Activated naive CD8-positive, alpha-beta T cell treated with anti-CD3 and anti-CD28 coated beads, Interleukin-2, amount 50 U/mL, for 24 hours (primary cell): ENCODE data around the gene SLC12A8.
A peak's percentile ranks its signal among the peaks of the same experiment; 100 is the strongest.

Source experiments
- ATAC-seq: fragments of 150-1000 bp; cut with Tn5 transposase; one replicate; pipeline ENCODE4 v1.10.0; 2021
- DNase-seq: peaks from one replicate; pipeline ENCODE4 v3.0.0; 2021
- H3K27ac Mint-ChIP-seq: one replicate; pipeline ENCODE4 v1.8.0; 2021; ENCODE audit warnings: mild to moderate bottlenecking, mixed read lengths
- H3K27me3 Mint-ChIP-seq: one replicate; pipeline ENCODE4 v1.8.0; 2021; ENCODE audit warnings: mixed read lengths
- H3K36me3 Mint-ChIP-seq: one replicate; pipeline ENCODE4 v1.8.0; 2021; ENCODE audit warnings: low read depth, mixed read lengths
- H3K4me1 Mint-ChIP-seq: one replicate; pipeline ENCODE4 v1.8.0; 2021; ENCODE audit warnings: mixed read lengths
- H3K4me3 Mint-ChIP-seq: one replicate; pipeline ENCODE4 v1.8.0; 2021; ENCODE audit warnings: mild to moderate bottlenecking, moderate library complexity, mixed read lengths
- H3K9me3 Mint-ChIP-seq: one replicate; pipeline ENCODE4 v1.8.0; 2021; ENCODE audit warnings: mixed read lengths

Gene SLC12A8

DNA sequence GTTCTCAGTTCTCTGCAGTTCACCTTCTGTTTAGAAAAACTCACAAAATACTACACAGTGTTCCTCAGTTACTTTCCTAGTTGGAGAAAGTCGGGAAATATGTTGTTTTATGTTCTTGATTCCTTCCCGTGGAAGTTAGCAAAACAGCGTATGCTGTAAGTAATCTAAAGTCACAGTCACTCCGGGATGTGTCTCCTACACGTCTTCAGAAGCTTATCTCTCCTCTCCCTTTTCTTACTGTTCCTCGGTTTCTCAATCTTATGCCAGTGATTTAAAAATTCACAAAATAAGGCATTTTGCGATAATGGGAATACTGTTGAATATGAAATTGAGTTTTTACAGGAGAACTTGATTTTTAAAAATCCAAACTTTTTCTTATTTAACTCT lies 158.5 kb downstream of the SLC12A8 start:
- H3K27ac Mint-ChIP-seq: peak overlapping the region; percentile 89
- H3K4me3 Mint-ChIP-seq: peak overlapping the region; percentile 94
- no peak for ATAC-seq
- no peak for DNase-seq
- peaks cover 5% of the 10 kb centered on the region for H3K27me3 Mint-ChIP-seq
- H3K9me3 Mint-ChIP-seq: no peaks in the 10 kb centered on the region
- peaks cover 11% of the 10 kb centered on the region for H3K36me3 Mint-ChIP-seq
- H3K4me1 Mint-ChIP-seq: peaks cover 58% of the 10 kb centered on the region

- Mint-ChIP-seq H3K9me3 (no peaks in the 10 kb centered on the region), H3K4me1 (peaks cover 58% of the 10 kb centered on the region), H3K4me3 (peak overlapping the region; percentile 94), H3K36me3 (peaks cover 11% of the 10 kb centered on the region), H3K27me3 (peaks cover 5% of the 10 kb centered on the region), H3K27ac (peak overlapping the region; percentile 29)
- ATAC-seq: no peak
- no peak for DNase-seq
Measured at GRCh38 chr3:125053304-125053699, 159.2 kb downstream of the SLC12A8 start.

DNA sequence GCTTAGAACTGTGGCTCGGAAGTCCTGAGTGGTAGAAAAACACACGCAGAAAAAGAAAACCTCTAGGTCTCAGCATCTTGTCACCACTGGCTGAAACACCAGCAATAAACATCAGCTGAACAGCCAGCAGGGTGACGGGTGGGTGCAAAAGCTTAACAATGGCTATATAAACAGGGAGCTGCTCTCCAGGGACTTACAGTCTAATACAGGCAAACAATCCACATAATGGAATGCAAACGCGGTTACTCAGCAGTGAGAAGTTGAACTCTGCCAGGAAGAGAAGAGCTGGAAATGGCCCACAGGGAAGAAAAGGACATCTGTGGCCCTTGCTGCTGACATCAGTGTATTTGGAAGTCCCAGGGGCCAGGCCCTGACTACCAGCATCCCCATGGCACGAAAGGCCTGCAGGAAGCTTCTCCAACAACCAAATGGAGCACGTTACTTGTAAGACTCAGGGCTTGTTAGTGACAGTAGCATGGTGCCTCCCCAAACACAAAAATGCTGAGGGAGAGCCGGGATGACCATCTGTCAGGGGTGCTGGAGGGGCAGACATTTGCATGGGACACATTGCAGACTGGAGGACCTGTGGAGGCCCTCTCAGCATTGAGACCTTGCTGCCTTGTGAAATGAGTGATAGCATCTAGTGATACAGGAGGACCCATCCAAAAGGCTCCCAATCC lies 159.8 kb downstream of the SLC12A8 start:
- Mint-ChIP-seq H3K9me3 (no peaks in the 10 kb centered on the region), H3K27me3 (peaks cover under 1% of the 10 kb centered on the region), H3K27ac (peak overlapping the region; percentile 67), H3K4me3 (peak overlapping the region; percentile 94), H3K36me3 (peaks cover 11% of the 10 kb centered on the region), H3K4me1 (peaks cover 58% of the 10 kb centered on the region)
- DNase-seq: no peak
- no peak for ATAC-seq

- peaks cover 56% of the 10 kb centered on the region for H3K4me1 Mint-ChIP-seq
- peaks cover 11% of the 10 kb centered on the region for H3K36me3 Mint-ChIP-seq
- no peaks in the 10 kb centered on the region for H3K27me3 Mint-ChIP-seq
- H3K27ac Mint-ChIP-seq: peak overlapping the region; percentile 67
- ATAC-seq: peak; percentile 65
- DNase-seq: peak; percentile 69
- peak overlapping the region; percentile 94 for H3K4me3 Mint-ChIP-seq
- no peaks in the 10 kb centered on the region for H3K9me3 Mint-ChIP-seq
Measured at GRCh38 chr3:125051715-125052581, 160.6 kb downstream of the SLC12A8 start.

GRCh38 chr3:125051205-125051604 lies 161.3 kb downstream of the SLC12A8 start:
- Mint-ChIP-seq H3K36me3 (peaks cover 11% of the 10 kb centered on the region), H3K9me3 (no peaks in the 10 kb centered on the region), H3K27me3 (no peaks in the 10 kb centered on the region), H3K4me3 (peak overlapping the region; percentile 94), H3K27ac (peak overlapping the region; percentile 67), H3K4me1 (peaks cover 51% of the 10 kb centered on the region)
- no peak for DNase-seq
- ATAC-seq: no peak

DNA sequence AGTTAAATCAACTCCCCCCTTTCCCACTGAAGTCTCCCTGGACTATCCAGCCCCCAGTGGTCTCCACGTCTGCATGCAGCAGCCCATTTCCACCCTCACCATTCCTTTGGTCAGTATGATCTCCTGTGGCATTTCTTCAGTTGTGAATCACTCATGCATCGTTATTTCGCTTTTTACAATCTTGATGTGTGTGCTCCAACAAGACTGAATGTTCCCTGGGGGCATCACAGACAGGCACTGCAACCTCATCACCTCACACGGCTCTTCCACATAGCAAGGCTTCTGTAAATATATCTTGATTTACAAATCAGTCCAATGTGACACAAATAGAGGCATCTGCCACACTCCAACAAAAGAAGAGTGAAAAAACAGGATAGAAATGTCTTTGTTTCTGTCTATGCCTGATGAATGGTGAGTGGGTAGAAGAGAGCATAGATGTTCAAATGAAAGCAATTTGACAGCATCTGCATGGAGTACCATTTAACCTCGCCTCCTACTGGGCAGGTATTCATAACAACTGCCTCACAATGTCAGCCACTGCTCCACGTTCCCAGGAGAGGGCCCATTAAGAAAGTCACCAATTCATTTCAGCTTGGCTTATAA lies 162.0 kb downstream of the SLC12A8 start:
- Mint-ChIP-seq H3K27me3 (no peaks in the 10 kb centered on the region), H3K4me3 (no peak overlapping the region), H3K9me3 (no peaks in the 10 kb centered on the region), H3K4me1 (peaks cover 51% of the 10 kb centered on the region), H3K36me3 (peaks cover 11% of the 10 kb centered on the region), H3K27ac (peak overlapping the region; percentile 5)
- ATAC-seq (no peak), DNase-seq (no peak)

GRCh38 chr3:125048282-125048681 lies 164.3 kb downstream of the SLC12A8 start:
- H3K4me3 Mint-ChIP-seq: no peak overlapping the region
- H3K36me3 Mint-ChIP-seq: peaks cover 8% of the 10 kb centered on the region
- no peak for DNase-seq
- H3K27ac Mint-ChIP-seq: no peak overlapping the region
- H3K4me1 Mint-ChIP-seq: peaks cover 34% of the 10 kb centered on the region
- no peaks in the 10 kb centered on the region for H3K27me3 Mint-ChIP-seq
- no peaks in the 10 kb centered on the region for H3K9me3 Mint-ChIP-seq
- no peak for ATAC-seq

DNA sequence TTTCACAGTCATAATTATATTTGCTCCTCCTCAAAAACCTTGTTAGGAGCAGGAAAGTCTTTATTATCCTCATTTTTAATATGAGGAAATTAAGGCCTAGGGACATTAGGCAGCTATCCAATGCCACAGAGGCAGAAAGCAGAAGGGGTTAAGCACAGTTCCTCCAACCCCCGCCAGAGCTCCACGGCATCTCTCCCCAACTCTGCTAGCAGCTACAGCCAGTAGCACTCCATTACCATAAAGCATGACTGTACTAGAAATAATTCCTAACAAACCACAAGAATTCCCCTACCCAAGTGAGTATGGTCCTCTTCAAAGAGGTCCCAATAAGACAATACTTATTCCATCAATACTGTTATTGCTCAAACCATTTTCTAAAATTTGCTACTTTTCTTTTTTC lies 166.6 kb downstream of the SLC12A8 start:
- ATAC-seq: no peak
- no peak overlapping the region for H3K4me3 Mint-ChIP-seq

GRCh38 chr3:125045194-125045593 lies 167.4 kb downstream of the SLC12A8 start:
- DNase-seq: no peak
- H3K9me3 Mint-ChIP-seq: no peaks in the 10 kb centered on the region
- no peak overlapping the region for H3K27ac Mint-ChIP-seq
- H3K4me1 Mint-ChIP-seq: peaks cover 7% of the 10 kb centered on the region
- no peak for ATAC-seq
- peaks cover 3% of the 10 kb centered on the region for H3K36me3 Mint-ChIP-seq
- H3K27me3 Mint-ChIP-seq: no peaks in the 10 kb centered on the region
- no peak overlapping the region for H3K4me3 Mint-ChIP-seq

More for the DNA sequence above, 166.6 kb downstream of the SLC12A8 start:
- H3K27ac Mint-ChIP-seq: no peak overlapping the region
- no peaks in the 10 kb centered on the region for H3K9me3 Mint-ChIP-seq
- no peaks in the 10 kb centered on the region for H3K27me3 Mint-ChIP-seq
- peaks cover 14% of the 10 kb centered on the region for H3K4me1 Mint-ChIP-seq
- peaks cover 8% of the 10 kb centered on the region for H3K36me3 Mint-ChIP-seq
- DNase-seq: no peak

DNA sequence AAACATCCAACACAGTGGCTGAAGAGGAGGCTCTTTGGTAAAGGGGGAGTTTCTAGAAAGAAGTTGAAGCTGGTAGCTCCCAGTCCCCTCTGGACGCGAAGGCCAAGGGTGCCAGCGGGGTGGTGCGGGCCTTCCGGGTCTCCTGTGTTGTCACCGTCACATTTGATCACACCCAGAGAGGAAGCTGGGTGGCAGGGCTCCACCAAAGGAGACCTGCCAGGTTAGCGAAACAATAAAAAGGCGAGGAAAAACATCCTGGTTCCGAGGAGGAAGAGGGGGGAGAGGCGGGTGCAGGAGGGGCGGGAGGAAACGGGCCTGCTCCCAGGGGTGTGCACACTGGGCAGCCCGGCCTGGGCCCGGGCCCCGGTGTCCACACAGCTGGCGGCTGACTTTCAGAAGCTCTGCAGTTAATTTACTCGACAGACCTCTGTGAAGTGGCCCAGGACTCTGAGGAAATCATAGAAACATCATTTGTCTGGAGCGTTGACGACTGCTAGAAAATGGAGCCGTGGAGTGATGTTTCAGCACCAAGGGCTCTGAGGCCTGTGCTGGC lies 168.9 kb downstream of the SLC12A8 start:
- Mint-ChIP-seq H3K4me1 (peaks cover 6% of the 10 kb centered on the region), H3K27me3 (no peaks in the 10 kb centered on the region), H3K27ac (no peak overlapping the region)

GRCh38 chr3:125042725-125043406 lies 169.7 kb downstream of the SLC12A8 start:
- Mint-ChIP-seq H3K4me3 (no peak overlapping the region), H3K9me3 (no peaks in the 10 kb centered on the region), H3K36me3 (no peaks in the 10 kb centered on the region), H3K27me3 (no peaks in the 10 kb centered on the region), H3K27ac (no peak overlapping the region), H3K4me1 (peaks cover 9% of the 10 kb centered on the region)
- ATAC-seq: no peak
- no peak for DNase-seq

More for the DNA sequence above, 168.9 kb downstream of the SLC12A8 start:
- no peaks in the 10 kb centered on the region for H3K36me3 Mint-ChIP-seq
- H3K4me3 Mint-ChIP-seq: no peak overlapping the region
- ATAC-seq (no peak), DNase-seq (no peak)
- H3K9me3 Mint-ChIP-seq: no peaks in the 10 kb centered on the region

GRCh38 chr3:125039131-125040100 lies 173.1 kb downstream of the SLC12A8 start:
- no peak for ATAC-seq
- H3K9me3 Mint-ChIP-seq: peaks cover 22% of the 10 kb centered on the region
- DNase-seq: no peak
- no peak overlapping the region for H3K27ac Mint-ChIP-seq
- peaks cover 15% of the 10 kb centered on the region for H3K36me3 Mint-ChIP-seq
- H3K4me1 Mint-ChIP-seq: peaks cover 34% of the 10 kb centered on the region
- no peaks in the 10 kb centered on the region for H3K27me3 Mint-ChIP-seq
- H3K4me3 Mint-ChIP-seq: no peak overlapping the region

- ATAC-seq (peak; percentile 45), DNase-seq (no peak)
- H3K4me1 Mint-ChIP-seq: peaks cover 38% of the 10 kb centered on the region
- H3K27me3 Mint-ChIP-seq: no peaks in the 10 kb centered on the region
- no peak overlapping the region for H3K4me3 Mint-ChIP-seq
- H3K36me3 Mint-ChIP-seq: peaks cover 16% of the 10 kb centered on the region
- H3K27ac Mint-ChIP-seq: no peak overlapping the region
- H3K9me3 Mint-ChIP-seq: peaks cover 22% of the 10 kb centered on the region
Measured at GRCh38 chr3:125037498-125038150, 174.9 kb downstream of the SLC12A8 start.
